CD4-positive, alpha-beta T cell treated with Interleukin-12 subunit alpha and Interleukin-12 subunit beta, for 1 hour (primary cell): ENCODE measurements around the gene GRIN2A.

Experiments used
- DNase-seq: peaks from one replicate; pipeline ENCODE4 v3.0.0-alpha.2; 2020

Gene GRIN2A

DNA sequence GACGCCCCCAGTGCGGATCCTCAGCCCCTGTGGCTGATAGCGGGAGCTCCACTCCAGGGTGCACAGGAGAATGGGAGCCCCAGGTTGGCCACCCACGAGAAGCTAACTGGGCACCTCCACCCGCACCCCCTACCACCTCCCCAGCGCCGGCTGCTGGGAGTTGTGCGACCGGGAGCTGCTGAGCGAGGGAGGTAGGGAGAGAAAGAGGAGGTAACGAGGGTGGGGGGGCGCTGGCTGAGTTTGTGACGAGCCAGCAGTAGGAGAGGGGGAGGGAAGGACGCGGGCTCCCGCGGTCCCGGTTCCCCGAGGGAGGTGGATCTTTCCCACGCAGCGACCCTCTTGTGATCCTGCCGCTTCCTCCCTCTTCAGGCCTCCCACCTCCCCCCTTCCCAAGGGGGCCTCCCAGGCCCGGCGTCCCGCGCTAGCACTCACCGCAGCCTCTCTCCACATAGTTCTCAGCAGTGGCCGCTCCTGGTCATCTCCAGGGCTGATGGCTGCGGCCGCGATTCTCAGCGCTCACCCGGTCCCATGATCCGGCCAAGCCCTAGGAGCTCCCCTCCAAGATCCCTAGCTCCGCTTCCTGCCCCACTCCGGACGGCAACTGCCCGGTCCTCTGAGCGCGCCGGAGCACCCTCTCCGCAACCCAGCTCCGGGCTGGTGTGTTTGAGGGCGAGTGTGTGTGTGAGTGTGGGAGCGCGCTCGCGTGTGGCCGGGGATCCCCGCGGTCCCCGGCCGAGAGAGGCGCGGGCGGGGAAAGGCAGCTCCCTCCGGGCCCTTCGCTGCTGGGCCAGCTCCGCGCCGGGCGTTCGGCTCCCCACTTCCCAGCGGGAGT, at the start of gene GRIN2A:
TSS of gene GRIN2A (minus strand) at position 207 of the 832 bp plus-strand sequence. CDS start 2,017 bp downstream, outside the sequence.
- no peak for DNase-seq

DNA sequence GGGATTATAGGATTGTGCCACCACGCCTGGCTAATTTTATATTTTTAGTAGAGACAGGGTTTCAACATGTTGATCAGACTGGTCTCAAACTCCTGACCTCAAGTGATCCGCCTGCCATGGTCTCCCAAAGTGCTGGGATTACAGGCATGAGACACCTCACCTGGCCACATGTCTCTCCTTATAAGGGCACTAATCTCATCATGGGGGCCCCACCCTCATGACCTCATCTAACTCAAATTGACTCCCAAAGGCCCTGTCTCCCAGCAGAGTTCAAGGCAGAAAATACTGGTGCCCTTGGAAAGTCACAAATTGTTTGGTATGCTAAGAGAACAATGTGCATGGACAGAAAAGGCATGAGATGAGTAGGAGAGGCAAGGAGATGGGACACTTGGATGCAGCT, 49.3 kb upstream of the GRIN2A start:
- DNase-seq: no peak

DNA sequence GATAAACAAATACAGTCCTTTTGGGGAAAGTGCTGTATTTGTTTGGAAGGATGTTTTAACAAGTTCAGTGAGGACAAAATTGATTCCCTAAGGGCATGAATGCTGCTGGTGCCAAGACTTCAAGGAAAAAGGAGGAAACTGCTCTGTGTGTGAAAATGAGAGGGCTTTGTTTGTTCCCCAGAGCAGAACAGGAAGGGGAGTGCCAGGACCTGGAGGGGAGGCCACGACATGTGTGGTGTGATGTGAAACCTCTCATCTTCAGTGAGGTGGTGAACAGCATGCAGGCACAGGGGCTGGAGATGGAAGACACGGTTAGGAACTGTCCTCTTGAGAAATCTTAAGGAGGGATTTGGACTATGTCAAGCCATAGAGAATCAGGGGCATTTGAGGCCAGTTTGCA, 46.6 kb upstream of the GRIN2A start:
- DNase-seq: no peak

DNA sequence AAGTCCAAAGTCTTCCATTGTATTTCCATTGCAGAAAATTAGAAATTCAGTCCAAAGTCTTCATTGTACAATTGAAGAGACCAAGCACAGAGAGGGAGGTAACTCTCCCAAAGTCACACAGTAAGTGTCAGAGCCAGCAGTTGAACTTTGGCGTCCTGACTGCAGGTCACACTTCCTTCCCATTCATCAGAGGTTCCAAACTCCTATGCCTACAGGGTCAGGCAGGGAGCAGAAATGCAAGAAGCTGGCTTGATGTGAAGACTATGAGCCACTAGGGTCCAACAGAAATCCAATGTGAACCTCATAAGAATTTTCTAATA, 44.7 kb upstream of the GRIN2A start:
- DNase-seq: no peak

DNA sequence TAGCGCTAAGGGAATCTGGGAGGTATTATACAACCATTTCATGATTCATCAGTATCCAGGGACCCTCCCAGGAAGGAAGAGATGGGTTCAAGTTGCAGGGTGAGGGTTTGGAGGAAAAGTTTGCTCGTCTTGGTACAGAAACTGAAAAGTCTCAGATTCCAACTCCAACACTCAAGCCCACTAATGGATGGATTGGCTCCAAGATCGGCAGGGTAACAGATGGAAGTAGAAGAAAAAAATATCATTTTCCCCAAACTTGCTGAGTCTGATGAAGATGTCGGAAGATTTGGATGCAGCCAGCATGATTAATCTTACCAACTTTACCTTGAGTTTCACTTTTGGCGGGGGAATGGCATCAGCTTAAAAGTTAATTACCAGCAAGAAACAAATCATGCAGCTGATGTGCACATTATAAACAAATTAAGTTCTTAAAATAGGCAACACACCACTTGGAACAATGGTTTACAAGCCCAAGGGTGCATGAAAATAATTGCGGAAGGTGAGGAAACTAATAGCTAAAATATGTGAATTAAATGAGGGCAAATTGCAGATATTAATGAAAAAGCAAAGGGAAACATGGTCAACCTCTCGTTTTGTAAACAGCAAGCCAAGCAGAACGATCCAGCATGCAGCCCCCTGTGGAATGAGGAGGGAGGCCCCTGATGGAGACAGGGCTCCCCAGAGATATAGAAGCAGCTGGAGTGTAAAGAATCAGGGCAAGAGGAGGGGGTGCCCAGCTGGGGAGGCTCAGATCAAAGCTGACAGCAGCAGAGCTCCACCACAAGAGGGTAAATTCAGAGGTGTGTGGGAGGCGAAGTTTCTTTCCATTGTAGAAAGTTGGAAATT, 44.1 kb upstream of the GRIN2A start:
- DNase-seq: no peak

DNA sequence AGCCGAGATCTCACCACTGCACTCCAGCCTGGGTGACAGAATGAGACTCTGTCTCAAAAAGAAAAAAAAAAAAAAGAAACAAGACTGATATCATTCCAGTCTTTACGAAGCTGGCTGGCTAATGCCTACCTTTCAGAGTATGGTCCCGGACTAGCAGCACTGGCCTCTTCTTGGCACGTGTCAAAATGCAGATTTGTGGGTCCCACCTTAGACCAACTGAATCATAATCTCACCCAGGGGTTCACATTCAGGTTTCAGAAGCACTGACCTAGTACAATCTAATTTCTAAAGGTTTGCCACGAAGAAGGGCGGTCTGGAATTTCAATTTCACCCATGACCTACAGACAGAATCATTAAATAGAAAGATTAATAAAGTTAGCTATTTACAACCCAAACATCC, 43.4 kb upstream of the GRIN2A start:
- no peak for DNase-seq

DNA sequence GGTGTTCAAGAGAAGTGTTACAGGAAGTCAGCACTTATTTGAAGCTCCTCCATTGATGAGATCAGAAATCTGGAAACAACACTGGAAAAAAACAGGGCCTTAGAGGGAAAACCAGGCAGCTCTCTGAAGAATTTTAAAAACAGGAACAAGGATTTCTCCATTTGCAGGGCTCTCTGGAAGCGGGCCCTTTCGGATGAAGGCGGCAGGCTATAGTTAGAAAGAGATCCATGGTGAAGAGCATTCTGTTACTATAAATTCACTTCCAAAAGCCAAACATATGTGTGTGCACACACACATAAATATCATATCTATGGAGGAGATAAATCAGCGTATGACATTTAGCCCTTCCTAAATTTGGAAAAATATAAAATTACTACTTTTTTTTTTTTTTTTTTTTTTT, 42.6 kb upstream of the GRIN2A start:
- no peak for DNase-seq

DNA sequence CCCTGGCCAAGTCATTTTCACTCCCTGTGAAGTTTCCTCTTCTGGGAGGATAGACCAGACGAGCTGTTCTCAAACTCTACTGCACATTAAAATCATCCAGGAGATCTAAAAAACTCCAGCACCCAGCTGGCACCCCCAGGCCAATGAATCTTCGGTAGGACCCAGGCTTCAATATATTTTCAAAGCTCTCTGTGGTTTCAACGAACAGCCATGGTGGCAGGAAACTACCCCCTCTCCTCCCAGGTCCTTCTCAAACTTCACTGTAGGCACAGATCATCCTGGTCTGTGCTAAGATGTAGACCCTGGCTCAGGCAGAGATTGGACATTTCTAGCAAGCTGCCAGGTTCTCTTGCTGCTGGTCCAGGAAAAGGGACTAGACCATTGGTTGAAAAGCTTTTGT, 38.7 kb upstream of the GRIN2A start:
- DNase-seq: no peak

DNA sequence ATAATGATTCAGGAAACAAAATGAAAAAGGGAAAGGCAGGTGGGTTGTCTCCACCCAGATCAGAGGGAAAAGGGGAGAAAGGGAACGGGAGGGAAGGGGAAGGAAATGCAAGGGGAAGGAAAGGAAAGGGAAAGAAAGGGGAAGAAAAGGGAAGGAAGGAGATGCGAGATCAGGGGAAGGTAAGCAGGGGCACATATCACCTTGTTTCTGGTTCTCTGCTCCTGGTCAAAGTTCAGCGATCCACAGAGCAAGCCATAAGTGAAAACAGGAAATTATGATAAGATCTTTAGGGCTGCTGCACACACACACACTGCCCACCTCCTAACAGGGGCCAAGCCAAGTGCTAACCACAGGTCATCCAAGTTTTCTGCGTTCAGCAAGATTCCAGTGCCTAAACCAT, 37.5 kb upstream of the GRIN2A start:
- DNase-seq: no peak

DNA sequence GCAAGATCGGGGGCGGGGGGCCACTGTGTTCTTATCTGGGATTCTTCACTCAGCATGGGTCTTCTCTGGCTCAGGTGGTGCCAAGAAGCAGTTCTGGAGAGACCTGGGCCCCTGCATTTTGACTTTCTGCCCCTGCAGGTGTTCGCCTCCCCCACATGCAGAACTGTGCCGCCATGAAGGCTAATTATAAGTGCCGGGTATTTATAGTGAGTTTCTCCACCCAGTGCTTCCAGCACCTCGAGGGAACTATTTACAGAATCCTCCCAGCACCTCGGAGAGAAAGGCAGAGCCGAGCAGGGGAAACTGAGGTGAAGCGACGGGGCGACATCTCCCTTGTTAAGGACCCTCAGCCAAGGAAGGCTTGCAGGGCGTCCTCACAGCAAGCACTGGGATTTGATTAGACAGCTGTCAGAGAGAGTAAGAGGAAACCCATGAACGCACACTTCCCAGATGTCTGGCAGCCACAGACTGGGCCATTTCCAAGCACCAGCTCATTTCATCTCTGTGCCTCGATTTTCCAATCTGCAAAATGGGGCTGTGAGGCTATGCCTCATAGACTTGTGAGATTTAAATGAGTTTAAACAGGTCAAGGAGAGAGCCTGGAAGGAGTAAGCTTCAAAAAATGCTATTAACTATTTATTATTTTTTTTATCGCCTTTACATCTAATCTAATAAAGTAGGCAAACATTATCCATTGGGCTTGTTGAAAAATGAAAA, 36.4 kb upstream of the GRIN2A start:
- no peak for DNase-seq

DNA sequence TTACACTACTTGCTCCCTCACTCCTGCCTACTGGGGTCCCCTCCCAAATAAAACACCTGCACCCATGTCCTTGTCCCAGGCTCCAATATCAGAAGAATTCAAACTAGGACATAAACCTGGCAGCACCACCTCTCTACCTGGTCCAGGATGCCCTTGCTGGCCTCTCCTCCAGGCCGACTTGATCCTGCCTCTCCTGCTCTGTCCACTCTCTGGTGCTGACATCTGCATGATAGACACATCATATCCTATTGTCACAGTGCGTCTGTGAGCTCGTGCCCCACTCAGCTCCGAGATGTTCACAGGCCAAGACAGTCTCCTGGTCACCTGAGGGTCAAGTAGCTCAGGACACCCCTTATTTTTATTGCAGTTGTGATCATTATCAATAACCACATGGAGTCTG, 31.5 kb upstream of the GRIN2A start:
- no peak for DNase-seq

DNA sequence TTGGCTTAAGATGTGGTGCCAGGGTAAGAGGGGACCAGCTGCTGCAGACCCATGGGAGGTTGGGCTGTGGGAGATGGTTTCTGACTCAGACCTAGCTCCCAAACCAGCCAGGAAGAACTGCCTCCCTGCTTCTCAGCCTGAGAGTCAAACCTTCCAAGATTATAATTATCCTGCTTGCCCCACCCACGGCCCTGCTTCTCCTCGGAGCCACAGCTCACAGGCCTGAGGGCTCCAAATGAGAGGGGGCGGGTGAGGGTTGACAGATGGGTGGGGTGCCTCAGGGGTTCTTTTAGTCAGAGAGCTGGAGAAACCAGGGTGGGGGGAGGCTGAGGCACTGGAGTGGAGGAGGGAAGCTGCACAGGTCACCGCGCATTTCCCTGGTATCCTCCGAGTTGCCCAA, 28.7 kb upstream of the GRIN2A start:
- no peak for DNase-seq

DNA sequence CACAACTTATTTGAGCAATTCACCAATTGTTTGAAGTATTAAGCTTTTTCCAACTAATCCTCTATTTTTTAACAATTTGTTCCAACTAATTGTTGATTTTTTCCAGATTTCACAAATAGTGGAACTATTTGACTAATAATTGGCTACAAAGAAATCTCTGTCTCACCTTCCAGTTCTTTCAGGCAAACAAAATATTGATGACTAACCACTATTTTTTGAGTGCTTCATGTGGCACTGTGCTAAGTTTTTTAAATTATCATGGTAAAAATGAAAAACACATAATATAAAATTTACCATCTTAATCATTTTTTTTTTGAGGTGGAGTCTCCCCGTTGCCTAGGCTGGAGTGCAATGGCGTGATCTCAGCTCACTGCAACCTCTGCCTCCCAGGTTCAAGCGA, 24.6 kb upstream of the GRIN2A start:
- no peak for DNase-seq

DNA sequence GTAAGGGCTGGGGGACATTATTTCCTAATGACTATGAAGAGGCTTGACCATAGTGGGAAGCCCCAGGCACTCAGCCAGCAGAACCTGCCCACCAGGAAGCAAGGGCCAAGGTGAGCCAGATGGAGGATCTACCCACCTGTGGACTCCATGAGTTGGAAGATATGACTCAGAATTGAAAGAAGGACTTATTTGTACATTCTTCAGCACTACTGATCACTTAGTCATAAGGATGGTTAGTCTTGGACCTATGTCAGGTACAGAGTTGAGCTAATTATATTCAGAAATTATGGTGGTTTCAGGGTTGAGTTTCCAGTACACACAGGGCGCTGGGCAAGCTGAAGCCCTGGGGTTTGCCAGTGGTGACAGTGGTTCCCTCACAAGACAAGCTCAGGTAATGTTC, 24.0 kb upstream of the GRIN2A start:
- DNase-seq: no peak

DNA sequence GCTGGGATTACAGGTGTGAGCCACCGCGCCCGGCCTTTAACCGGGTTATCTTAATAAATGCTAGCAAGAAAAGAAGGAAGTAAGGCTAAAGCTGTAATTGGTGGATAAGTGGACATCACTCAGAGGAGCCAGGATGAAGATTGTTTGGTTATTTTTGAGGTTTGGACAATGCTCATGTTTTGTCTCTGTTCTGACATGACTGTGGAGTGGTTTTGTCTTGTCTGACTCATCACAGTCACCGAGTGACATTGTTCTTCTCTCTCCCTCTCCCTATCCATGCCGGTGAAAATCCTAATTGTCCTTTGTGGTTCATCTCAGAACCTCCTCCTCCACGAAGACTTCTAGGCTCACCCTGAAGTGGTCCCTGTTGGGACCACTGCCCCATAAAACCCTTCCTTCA, 23.5 kb upstream of the GRIN2A start:
- no peak for DNase-seq

DNA sequence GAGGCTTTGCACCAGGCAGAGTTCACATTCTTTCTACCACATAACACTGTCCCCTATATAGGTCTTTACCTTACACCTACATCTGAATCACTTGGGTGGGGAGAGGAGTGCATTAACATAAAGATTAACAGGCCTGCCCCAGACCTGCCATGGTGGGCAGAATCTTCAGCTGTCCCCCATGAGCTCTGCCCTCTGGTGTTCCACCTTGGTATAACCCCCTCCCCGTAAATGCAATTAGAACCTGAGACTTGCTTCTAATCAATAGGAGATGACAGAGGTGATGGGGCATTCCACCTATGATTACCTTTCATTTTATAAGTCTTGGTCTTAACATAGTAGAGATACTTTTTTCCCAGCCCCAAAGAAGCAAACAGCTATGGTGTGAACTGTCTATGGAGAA, 20.4 kb upstream of the GRIN2A start:
- DNase-seq: no peak

DNA sequence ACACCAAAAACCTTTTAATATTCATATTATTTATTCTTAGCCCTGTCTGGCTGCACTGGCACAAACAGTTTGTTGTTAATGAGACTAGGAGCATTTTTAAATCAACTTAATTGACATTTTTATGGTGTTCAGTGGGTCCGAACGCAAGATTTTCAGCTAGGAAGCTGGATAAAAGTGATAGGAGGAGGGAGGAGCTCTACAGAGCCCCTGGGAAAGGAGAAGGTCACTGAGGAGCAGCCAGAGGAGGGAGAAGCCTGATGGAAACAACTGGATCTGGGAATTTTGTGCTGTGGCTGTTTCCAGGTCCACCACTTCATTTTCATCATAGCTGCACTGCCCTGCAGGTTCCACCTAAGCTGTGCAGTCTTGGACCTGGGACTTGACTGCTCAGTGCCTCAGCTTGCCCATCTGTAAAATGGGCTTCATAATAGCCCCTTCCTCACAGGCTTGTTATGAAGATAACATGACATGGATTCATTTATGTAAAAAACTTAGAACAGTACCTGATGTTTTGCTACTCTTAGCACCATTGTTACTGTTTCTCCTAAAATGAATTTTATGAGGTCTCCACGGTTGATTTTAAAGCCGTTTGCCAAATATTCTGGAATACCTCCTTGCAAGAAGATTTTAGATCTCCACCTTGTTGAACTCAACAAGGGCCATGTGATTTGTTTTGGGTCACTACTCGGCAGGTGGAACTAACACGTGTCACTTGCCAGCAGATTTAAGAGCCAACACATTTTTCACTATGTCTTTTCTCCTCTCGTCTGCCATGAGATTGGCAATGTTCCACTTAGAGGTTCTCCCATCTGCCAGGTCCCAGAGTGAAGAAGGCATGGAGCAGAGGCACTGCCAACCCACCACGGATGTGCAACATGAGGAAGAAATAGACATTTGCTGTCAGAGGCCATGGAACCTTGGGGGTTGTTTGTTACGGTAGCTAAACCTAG, 18.7 kb upstream of the GRIN2A start:
- no peak for DNase-seq

DNA sequence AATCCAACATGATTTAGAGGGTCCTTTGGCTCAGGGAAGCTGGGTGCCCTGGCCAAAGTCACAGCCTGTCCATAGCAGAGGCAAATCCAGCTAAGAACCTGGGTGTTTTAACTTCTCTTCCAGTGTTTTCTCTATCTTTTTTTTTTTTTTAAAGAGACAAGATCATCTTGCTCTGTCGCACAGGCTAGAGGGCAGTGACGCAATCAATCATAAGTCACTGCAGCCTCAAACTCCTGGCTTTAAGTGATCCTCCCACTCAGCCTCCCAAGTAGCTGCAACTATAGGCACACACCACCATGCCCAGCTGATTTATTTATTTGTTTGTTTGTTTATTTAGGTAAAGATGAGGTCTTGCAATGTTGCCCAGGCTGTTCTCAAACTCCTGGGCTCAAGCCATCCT, 14.8 kb upstream of the GRIN2A start:
- no peak for DNase-seq

DNA sequence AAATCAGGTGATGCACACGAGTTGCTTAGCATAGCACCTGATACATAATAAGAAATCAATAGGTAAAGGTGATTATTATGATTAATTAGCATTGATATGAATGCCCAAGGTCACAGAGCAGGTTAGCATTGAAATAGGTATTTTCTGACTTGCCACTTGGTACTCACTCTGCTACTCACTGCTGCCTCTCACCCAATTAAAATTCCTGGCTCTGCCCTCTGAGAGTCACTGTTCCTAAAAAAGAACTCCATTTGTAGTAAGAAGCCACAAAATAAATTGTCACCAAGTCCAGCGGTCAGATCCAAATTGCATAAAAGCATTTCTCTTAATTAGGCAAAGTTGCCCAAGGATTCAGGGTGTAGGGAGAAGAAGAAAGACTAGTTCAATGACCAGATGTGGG, 8.9 kb upstream of the GRIN2A start:
- no peak for DNase-seq

DNA sequence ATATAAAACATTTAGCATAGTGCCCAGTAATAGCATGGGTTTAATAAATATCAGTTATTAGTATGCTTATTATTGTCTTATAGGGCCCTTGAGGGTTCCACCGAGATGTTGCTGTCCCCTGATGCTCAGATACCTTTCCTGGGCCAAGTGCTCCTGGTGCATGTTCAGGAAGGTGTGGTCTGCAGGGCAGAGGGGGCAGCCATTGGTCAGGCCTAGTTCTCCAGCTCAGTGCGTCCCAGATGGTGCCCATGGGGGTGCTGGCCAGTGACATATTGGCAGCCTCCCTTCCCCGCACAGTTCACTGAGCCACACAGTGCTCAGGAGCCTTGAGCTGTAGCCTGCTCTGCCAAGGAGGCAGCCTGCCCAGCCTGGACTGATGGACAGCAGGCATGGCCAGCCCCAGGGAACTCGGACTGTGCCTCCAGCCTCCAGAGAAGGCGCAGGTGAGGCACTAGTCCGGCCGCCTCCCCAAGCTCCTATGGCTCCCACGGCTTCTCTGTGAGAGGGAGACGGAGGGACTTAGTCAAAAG, 7.7 kb upstream of the GRIN2A start:
- DNase-seq: no peak

DNA sequence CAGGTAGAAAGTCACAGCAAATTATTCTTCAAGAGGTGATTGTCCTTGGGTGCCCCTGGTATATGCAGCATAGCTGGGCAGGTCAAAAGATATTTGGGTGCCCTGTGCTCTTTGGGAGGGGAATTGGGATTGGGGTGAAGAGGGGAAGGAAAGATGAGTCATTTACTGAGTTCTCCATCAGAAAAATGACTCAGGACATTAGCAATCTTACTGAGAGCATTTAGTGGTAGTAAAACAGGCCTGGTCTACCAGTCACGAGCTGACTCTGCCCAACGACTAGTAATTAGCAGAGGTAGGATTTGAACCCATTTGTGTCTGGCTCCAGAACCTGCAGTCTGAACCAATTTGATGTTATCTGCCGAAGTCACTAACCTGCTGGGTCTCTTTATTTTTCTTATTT, 6.0 kb upstream of the GRIN2A start:
- DNase-seq: no peak
